ENCODE data around the gene PRM3. TPM values are rescaled to one million over a fixed set of nuclear protein-coding genes. Genes with fewer than 3 reads are reported as not detected.

PRM3 gene
- total RNA-seq, 2 experiments from 2014 or later = not detected

DNA sequence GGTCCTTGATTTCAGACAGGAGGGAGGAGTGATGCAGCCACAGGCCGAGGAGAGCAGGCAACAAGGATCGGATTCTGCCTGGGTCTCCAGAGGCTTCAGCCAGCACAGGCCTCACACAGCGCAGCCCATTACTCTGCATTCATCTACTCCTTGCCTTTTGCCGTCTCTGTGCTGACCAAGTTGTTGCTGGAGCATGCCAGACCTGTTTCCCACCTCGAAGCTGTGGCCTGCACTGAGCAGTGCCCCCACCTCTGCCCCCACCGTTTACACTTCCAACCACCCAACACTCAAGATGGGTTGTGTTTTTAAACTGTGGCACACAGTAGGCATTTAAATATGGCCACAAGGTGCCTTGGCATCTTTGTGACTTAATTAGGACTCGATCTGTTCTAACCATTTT is 1.5 kb upstream of the PRM3 start:
- ChIA-PET POLR2A (no interaction called here), CTCF (no interaction called here)
- Mint-ChIP-seq H3K27me3 (no peaks in the 10 kb centered on the region), H3K4me1 (ENCODE audit: low read depth) (no peaks in the 10 kb centered on the region), H3K27ac (no peak overlapping the region), H3K9me3 (no peaks in the 10 kb centered on the region), H3K36me3 (no peaks in the 10 kb centered on the region), H3K4me3 (no peak overlapping the region)
- no peak for DNase-seq
- intact Hi-C loops (cut with micrococcal nuclease) = no loop called here

DNA sequence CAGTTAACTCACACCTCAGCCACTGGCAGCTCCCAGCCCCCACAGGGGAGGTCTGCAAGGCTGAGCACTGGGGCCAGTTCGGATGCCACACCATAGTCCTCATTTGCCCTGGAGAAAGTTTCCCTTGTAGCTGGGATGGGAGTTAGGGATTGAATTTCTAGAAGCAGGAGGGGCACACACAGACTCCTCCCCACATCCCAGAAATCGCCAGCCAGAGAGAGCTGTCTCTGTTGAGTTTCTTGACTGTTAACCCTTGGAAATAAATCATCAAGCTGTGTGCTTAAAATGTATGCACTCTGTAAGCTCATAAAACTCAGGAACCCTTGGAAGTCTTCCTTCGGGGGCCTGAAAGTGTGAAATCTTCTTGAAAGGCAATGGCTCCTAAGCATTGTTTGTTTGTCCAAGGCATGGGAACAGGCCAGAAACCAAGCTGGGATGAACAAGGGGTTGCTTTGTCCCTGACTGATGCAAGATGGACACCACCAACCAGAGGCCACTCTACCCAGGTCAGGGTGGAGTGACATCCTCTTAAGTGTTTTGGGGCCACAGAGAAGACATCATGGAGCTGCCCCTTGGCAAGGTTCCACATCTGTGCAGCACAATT is 394 bp upstream of the PRM3 start:
- H3K27ac Mint-ChIP-seq = no peak overlapping the region
- ChIA-PET POLR2A (interaction anchor here (0.5 kb wide), 1 partner anchor 686 kb away, joined by 6 read pairs; no protein-coding TSS in a partner anchor), CTCF (no interaction called here)
- DNase-seq = no peak
- H3K4me1 Mint-ChIP-seq (ENCODE audit: low read depth) = no peaks in the 10 kb centered on the region
- no peak overlapping the region for H3K4me3 Mint-ChIP-seq
- H3K36me3 Mint-ChIP-seq = no peaks in the 10 kb centered on the region
- intact Hi-C loops (cut with micrococcal nuclease) = no loop called here
- H3K9me3 Mint-ChIP-seq = no peaks in the 10 kb centered on the region
- H3K27me3 Mint-ChIP-seq = no peaks in the 10 kb centered on the region

- intact Hi-C loops (cut with micrococcal nuclease) = no loop called here
- no peak overlapping the region for H3K4me3 Mint-ChIP-seq
- no peaks in the 10 kb centered on the region for H3K27me3 Mint-ChIP-seq
- ChIA-PET POLR2A (no interaction called here), CTCF (interaction anchor here (2.0 kb wide), 1 partner anchor 99 kb away, joined by 7 read pairs; no protein-coding TSS in a partner anchor)
- H3K27ac Mint-ChIP-seq = no peak overlapping the region
- H3K9me3 Mint-ChIP-seq = no peaks in the 10 kb centered on the region
- H3K4me1 Mint-ChIP-seq (ENCODE audit: low read depth) = no peaks in the 10 kb centered on the region
- no peaks in the 10 kb centered on the region for H3K36me3 Mint-ChIP-seq
- DNase-seq = no peak
These were observed 945 bp downstream of the PRM3 start for GRCh38 chr16:11272484-11272883.

GRCh38 chr16:11271610-11272009 is 1.8 kb downstream of the PRM3 start:
- H3K9me3 Mint-ChIP-seq = no peaks in the 10 kb centered on the region
- ChIA-PET CTCF (interaction anchor here (2.0 kb wide), 1 partner anchor 100 kb away, joined by 7 read pairs; no protein-coding TSS in a partner anchor), POLR2A (no interaction called here)
- no peaks in the 10 kb centered on the region for H3K36me3 Mint-ChIP-seq
- no peaks in the 10 kb centered on the region for H3K4me1 Mint-ChIP-seq (ENCODE audit: low read depth)
- DNase-seq = no peak
- H3K4me3 Mint-ChIP-seq = no peak overlapping the region
- no peak overlapping the region for H3K27ac Mint-ChIP-seq
- H3K27me3 Mint-ChIP-seq = no peaks in the 10 kb centered on the region
- intact Hi-C loops (cut with micrococcal nuclease) = no loop called here

- POLR2A ChIA-PET = no interaction called here
- no peak overlapping the region for H3K27ac Mint-ChIP-seq
- no peaks in the 10 kb centered on the region for H3K9me3 Mint-ChIP-seq
- no peak for DNase-seq
- CTCF ChIA-PET = interaction anchor here (2.0 kb wide), 1 partner anchor 101 kb away, joined by 7 read pairs; no protein-coding TSS in a partner anchor
- intact Hi-C loops (cut with micrococcal nuclease) = no loop called here
- H3K4me1 Mint-ChIP-seq (ENCODE audit: low read depth) = no peaks in the 10 kb centered on the region
- H3K4me3 Mint-ChIP-seq = no peak overlapping the region
- no peaks in the 10 kb centered on the region for H3K27me3 Mint-ChIP-seq
- H3K36me3 Mint-ChIP-seq = no peaks in the 10 kb centered on the region
These were observed 2.7 kb downstream of the PRM3 start for GRCh38 chr16:11270602-11271162.

DNA sequence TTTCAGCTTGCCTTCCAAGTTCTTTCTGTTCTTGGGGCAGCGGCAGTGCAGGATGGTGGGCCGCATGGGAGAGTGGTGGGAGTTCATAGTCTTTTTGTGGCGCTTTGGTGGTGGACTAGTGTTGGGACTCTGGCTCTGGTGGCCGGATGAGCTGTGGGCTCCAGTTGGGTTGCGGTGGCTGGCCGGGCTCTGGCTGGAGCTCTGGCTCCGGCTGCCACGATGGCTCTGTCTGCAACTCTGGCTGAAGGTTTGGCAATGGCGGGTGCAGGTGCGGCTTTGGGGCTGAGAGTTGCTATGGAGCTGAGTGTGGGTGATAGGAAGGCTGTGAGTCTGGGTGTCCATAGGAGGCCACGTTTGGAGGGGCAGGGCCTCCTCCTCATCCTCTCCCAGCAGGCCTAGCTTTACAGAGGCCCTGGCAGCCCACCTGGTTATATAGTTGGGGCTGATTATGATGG is 4.5 kb downstream of the PRM3 start, which contains the start of gene TNP2:
Gene TNP2, minus strand, starts transcription at position 405 of the 455 bp plus-strand sequence. Its CDS starts 63 bp downstream, at position 342.
- DNase-seq = no peak
- intact Hi-C loops (cut with micrococcal nuclease) = no loop called here
- Mint-ChIP-seq H3K4me3 (no peak within 1 kb of the TSS), H3K4me1 (ENCODE audit: low read depth) (peaks cover 8% of the 10 kb centered on the region), H3K36me3 (no peaks in the 10 kb centered on the region), H3K9me3 (no peaks in the 10 kb centered on the region), H3K27me3 (no peaks in the 10 kb centered on the region), H3K27ac (no peak within 1 kb of the TSS)
- POLR2A ChIA-PET = interaction anchor here (0.6 kb wide), 1 partner anchor 51 kb away, joined by 3 read pairs; no protein-coding TSS in a partner anchor
- CTCF ChIA-PET = interaction anchor here (1.0 kb wide), 1 partner anchor 286 kb away, joined by 4 read pairs; no protein-coding TSS in a partner anchor

GRCh38 chr16:11265124-11265523 is 8.3 kb downstream of the PRM3 start:
- no peak for DNase-seq
- no peaks in the 10 kb centered on the region for H3K9me3 Mint-ChIP-seq
- peaks cover 23% of the 10 kb centered on the region for H3K4me1 Mint-ChIP-seq (ENCODE audit: low read depth)
- H3K27ac Mint-ChIP-seq = no peak overlapping the region
- ChIA-PET CTCF (interaction anchor here (1.8 to 2.1 kb wide), 2 partner anchors 91 to 107 kb away, joined by 6 to 8 read pairs; no protein-coding TSS in a partner anchor), POLR2A (no interaction called here)
- no peaks in the 10 kb centered on the region for H3K36me3 Mint-ChIP-seq
- H3K27me3 Mint-ChIP-seq = no peaks in the 10 kb centered on the region
- intact Hi-C loops (cut with micrococcal nuclease) = no loop called here
- no peak overlapping the region for H3K4me3 Mint-ChIP-seq

- intact Hi-C loops (cut with micrococcal nuclease) = loop anchor here (5.0 kb wide), 1 partner anchor 33 kb away; no protein-coding TSS in a partner anchor
- H3K9me3 Mint-ChIP-seq = no peaks in the 10 kb centered on the region
- H3K4me3 Mint-ChIP-seq = peak overlapping the region; percentile 24
- H3K4me1 Mint-ChIP-seq (ENCODE audit: low read depth) = peaks cover 26% of the 10 kb centered on the region
- POLR2A ChIA-PET = interaction anchor here (0.8 to 1.6 kb wide), 9 partner anchors 10 to 306 kb away, joined by 3 to 5 read pairs (median 4); no protein-coding TSS in a partner anchor
- CTCF ChIA-PET = interaction anchor here (0.6 to 2.9 kb wide), 7 partner anchors 82 to 300 kb away, joined by 3 to 14 read pairs (median 4); no protein-coding TSS in a partner anchor
- H3K27me3 Mint-ChIP-seq = no peaks in the 10 kb centered on the region
- DNase-seq = no peak
- H3K36me3 Mint-ChIP-seq = no peaks in the 10 kb centered on the region
- peak overlapping the region; percentile 86 for H3K27ac Mint-ChIP-seq
These were observed 9.1 kb downstream of the PRM3 start for GRCh38 chr16:11264155-11264832.

GRCh38 chr16:11263737-11264136 is 9.7 kb downstream of the PRM3 start:
- peak overlapping the region; percentile 86 for H3K27ac Mint-ChIP-seq
- H3K9me3 Mint-ChIP-seq = no peaks in the 10 kb centered on the region
- peak overlapping the region; percentile 24 for H3K4me3 Mint-ChIP-seq
- H3K36me3 Mint-ChIP-seq = no peaks in the 10 kb centered on the region
- peak; percentile 83 for DNase-seq
- ChIA-PET CTCF (interaction anchor here (0.6 to 2.9 kb wide), 11 partner anchors 9 to 299 kb away, joined by 3 to 14 read pairs (median 4); no protein-coding TSS in a partner anchor), POLR2A (interaction anchor here (0.6 to 1.6 kb wide), 12 partner anchors 10 to 306 kb away, joined by 3 to 5 read pairs (median 3); no protein-coding TSS in a partner anchor)
- intact Hi-C loops (cut with micrococcal nuclease) = loop anchor here (1.0 to 5.0 kb wide), 3 partner anchors 34 to 91 kb away; no protein-coding TSS in a partner anchor
- peaks cover 32% of the 10 kb centered on the region for H3K4me1 Mint-ChIP-seq (ENCODE audit: low read depth)
- H3K27me3 Mint-ChIP-seq = no peaks in the 10 kb centered on the region

DNA sequence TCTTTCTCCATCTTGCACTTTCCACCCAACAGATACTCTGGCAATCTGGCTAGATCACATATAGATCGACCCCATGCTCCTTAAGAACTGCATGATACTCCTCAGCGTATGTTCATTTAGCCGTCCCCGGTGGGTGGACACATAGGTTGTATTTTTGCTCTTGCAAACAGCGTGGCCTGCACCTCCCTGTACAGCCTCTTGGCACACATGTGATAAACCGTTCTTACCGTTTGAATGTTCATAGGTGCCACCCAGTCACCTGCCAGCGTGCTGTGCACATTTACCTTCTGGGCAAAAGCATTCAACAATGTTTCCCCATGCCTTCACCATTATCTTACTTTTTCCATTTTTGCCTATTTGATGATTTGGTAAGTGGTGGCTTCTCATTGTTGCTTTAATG is 10.5 kb downstream of the PRM3 start:
- H3K36me3 Mint-ChIP-seq = no peaks in the 10 kb centered on the region
- no peak overlapping the region for H3K4me3 Mint-ChIP-seq
- ChIA-PET CTCF (interaction anchor here (0.8 to 2.9 kb wide), 8 partner anchors 8 to 298 kb away, joined by 3 to 14 read pairs (median 4); no protein-coding TSS in a partner anchor), POLR2A (interaction anchor here (0.6 to 1.6 kb wide), 10 partner anchors 9 to 305 kb away, joined by 3 to 5 read pairs (median 3); no protein-coding TSS in a partner anchor)
- intact Hi-C loops (cut with micrococcal nuclease) = loop anchor here (1.0 to 5.0 kb wide), 3 partner anchors 34 to 92 kb away; no protein-coding TSS in a partner anchor
- no peak for DNase-seq
- H3K9me3 Mint-ChIP-seq = no peaks in the 10 kb centered on the region
- peaks cover 40% of the 10 kb centered on the region for H3K4me1 Mint-ChIP-seq (ENCODE audit: low read depth)
- no peaks in the 10 kb centered on the region for H3K27me3 Mint-ChIP-seq
- peak overlapping the region; percentile 10 for H3K27ac Mint-ChIP-seq

DNA sequence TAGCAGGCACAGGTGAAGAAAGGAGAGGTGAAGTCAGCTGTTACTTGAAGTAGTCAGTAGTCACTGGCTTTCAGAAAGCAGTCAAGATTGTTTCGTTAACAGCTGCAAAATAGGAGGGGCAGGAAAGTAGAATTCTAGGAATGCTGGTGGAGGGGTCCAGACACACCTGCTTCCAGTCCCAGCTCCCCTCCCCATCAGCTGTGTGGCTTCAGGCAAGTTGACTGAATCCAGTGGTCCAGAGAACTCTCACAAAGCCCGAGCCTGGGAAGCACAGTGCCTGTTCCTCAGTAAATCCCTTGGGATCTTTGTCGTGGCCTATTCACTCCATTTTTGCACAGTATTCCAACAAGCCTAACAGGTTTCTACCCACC is 12.8 kb downstream of the PRM3 start:
- Mint-ChIP-seq H3K4me1 (ENCODE audit: low read depth) (peaks cover 52% of the 10 kb centered on the region), H3K9me3 (no peaks in the 10 kb centered on the region), H3K27me3 (no peaks in the 10 kb centered on the region), H3K36me3 (peaks cover 8% of the 10 kb centered on the region), H3K4me3 (no peak overlapping the region), H3K27ac (no peak overlapping the region)
- intact Hi-C loops (cut with micrococcal nuclease) = loop anchor here (5.0 kb wide), 1 partner anchor 37 kb away; no protein-coding TSS in a partner anchor
- DNase-seq = no peak
- CTCF ChIA-PET = interaction anchor here (0.9 to 1.4 kb wide), 4 partner anchors 94 to 147 kb away, joined by 3 to 5 read pairs (median 4); no protein-coding TSS in a partner anchor
- POLR2A ChIA-PET = no interaction called here

All from activated CD4-positive, alpha-beta memory T cell treated with anti-CD3 and anti-CD28 coated beads for 36 hours (primary cell).